GM19099 (cell line): ENCODE results near the gene WEE1.

Experiments
- POLR2A ChIP-seq: IDR thresholded peaks from 3 replicates; pipeline ENCODE4 v1.6.1; 2011; ENCODE audit warnings: low read depth; ENCODE audit not compliant: insufficient read length; ENCODE audit errors: extremely low read depth

WEE1 gene

DNA sequence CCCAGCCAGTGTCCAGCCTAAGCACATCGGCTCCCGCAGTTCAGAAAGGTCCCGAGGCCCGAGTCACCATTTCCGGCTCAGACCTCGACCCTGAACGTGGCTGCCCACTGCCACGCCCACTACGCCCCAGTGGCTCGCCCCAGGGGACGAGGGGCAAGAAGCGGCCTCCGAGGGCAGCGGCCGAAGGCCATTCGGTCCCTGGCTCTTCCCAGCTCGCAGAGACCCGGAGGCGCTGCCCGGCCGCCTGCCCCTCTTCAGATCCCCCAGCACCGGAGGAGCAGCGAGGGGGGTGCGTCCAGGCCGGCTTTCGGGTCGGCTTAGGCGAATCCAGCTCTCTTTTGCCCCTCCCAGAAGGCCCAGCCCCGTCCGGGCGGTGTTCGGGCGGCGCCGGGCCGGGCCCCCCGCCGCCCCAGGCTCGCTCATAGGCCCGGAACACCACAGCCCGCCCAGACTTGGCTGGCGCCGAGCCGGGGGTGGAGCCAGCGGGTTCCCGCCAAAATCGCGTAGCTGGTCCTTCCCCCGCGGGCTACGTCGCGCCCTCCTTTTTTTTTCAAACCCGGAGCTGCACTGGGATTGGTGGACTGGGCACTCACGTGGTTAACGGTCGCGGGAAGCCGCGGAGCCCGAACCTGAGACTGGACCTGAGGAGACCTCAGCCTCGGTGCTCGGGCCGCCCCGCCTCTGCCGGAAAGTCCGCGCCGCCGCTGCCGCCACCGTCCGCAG is at the start of gene WEE1:
WEE1 (plus strand) TSS at position 619 of the 723 bp plus-strand sequence. CDS start 264 bp downstream, outside the sequence.
- peak; percentile 65 for TF ChIP-seq POLR2A

DNA sequence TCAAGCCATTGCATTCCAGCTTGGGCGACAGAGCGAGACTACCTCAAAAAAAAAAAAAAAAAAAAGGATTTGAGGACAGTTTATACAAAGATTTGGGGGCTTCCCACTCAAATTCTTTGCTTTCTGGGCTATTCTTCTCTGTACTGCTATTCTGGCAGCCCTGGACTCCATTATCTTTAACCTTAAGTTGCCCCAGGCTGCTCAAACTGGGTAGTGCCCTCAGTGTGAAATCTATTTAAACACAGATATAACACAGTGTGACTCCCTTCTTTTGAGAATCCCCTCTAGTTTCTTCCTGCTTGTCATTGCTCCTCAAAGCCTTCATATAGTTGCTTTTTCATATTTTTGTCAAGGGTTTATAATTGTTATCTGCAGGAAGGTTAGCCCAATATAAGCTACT is 49.5 kb upstream of the WEE1 start:
- no peak for TF ChIP-seq POLR2A

- TF ChIP-seq POLR2A: no peak
Observed at GRCh38 chr11:9525116-9525515, 48.4 kb upstream of the WEE1 start.

DNA sequence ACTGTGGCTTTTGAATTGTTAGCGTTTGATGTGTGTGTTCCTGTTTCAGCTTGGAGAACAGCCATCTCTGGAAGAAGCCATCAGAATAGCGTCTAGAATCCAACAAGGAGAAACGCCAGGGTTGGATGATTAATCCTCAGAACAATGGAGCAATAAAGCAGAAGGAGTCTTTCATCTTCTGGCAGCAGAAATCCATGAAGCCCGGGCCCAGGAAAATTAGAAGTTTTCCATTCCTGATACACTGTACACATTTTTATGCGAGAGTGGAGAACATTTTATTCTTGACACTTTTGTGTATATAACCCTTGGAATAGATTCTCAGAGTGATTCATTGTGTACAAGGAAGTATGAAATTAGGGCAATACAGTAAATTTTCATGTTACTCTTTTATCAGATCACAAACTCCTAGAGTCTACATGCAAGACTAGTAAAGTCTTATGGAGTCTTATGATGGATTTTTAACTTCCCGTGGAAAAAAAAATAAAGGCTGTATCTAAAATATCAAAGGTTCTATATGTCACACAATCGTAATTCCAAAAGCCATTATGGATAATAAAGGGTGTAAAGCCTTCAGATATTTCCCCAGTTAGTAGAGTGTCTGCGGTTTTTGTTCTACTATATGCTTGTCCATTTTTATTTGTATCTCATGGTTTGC is 45.9 kb upstream of the WEE1 start:
- no peak for TF ChIP-seq POLR2A

DNA sequence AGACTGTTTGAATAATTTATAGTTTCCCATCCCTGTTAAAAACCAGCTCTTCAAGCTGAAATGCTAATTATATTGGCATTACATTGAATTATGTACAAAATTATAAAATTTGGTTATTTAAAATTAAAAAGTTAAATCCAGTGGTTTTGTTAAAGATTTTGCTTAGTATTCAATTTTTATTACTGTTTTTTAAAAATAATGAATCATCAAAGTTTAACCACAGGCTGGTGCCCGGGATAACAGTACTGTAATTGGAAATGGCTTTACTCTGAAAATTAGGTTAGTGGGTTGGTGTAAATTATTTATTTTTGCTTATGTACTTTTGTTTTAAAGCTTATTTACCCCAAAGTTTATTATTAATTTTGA is 45.4 kb upstream of the WEE1 start:
- no peak for TF ChIP-seq POLR2A

GRCh38 chr11:9528573-9529333 is 44.7 kb upstream of the WEE1 start:
- TF ChIP-seq POLR2A: no peak

GRCh38 chr11:9529334-9529650 is 44.2 kb upstream of the WEE1 start:
- no peak for TF ChIP-seq POLR2A

GRCh38 chr11:9530020-9530621 is 43.3 kb upstream of the WEE1 start:
- no peak for TF ChIP-seq POLR2A

DNA sequence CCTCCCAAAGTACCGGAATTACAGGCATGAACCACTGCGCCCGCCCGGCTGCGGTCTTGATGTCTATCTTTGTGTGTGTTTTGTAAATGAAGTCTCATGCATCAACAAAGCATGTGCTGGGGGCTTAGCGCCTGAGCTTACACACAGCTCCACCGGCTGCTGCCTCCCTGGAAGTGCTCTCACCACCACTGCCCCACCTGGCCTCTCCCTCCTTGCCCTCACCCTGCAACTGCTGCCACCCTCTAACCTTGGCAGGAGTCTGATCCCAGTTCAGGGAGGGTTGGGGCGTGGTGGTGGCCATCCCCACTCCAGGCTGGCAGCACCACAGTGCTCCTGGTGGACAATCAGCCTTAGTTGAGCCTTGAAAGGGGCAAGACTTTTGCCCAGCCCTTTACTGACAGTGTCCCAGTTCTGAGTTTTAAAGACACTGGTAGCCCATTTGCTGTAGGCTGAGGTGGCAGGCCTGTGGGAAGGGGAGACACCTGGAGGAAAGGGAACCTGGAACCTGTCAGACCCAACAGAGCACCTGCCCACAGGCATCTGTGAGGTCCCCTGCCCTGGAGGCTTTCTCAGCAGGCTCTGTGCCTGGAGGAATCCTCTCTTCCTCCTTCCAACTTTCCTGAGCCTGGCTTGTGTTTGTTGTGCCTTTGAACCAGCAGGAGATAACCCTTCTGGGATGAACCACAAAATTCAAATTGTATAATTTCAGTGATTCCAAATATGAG is 42.4 kb upstream of the WEE1 start:
- no peak for TF ChIP-seq POLR2A

DNA sequence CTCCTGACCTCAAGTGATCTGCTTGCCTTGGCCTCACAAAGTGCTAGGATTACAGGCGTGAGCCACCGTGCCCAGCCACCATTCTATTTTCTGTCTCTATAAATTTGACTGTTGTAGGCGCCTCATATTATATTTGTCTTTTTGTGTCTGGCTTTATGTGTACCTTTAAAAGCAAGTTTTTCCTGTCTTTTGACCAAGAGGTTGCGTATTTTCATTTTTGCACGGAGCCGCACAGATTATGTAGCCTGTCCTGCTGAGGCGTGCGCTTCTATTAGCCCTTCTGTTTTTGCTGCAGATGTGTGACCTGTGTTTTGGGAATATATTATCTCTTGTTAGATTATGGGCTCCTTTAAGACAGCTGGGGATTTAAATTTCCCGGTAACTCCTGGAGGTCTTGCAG is 40.4 kb upstream of the WEE1 start:
- TF ChIP-seq POLR2A: no peak

DNA sequence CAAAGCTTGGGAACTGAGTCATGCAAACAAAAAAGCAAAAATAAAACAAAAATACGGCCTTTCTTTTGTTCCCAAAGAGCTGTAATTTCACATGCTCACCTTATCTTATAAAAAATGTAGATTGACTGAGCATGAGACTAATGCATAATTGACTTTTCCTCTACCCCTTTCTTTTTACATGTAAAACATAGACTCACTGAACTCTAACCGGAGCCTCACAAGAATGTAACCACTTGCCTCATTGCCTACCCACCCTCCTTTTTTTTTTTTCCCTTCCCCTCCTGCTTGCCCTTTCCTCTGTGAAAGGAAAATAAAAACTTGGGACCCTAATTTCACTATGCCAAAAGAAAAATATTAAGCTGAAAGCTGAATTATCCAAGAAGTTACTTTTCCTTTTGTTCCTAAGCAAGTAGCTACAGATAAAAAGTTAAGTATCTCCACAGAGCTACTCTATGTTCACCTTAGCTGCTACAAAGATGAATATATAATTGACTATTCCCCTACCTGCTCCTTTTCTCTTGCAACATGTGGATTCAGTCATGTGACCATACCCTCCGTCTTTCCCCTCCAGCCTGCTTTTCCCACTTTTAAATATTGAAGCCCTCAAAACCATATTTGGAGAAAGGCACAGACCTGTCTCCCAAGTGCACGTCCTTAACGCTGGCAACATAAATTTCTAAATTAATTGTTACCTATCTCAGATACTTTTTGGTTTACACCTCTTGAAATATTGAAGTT is 39.6 kb upstream of the WEE1 start:
- no peak for TF ChIP-seq POLR2A

GRCh38 chr11:9535189-9535781 is 38.2 kb upstream of the WEE1 start:
- TF ChIP-seq POLR2A: no peak

GRCh38 chr11:9538548-9538947 is 34.9 kb upstream of the WEE1 start:
- no peak for TF ChIP-seq POLR2A

DNA sequence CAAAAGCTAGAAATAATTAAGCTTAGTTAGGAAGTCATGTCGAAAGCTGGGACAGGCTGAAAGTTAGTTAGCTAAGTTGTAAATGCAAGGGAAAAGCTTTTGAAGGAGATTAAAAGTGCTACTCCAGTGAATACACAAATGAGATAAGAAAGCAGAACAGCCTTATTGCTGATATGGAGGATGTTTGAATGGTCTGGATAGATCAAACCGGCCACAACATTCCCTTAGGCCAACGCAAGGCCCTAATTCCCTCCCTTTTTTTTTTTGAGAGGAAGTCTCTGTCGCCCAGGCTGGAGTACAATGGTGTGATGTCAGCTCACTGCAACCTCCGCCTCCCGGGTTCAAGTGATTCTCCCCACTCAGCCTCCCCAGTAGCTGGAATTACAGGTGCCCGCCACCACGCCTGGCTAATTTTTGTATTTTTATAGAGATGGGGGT is 23.3 kb upstream of the WEE1 start:
- no peak for TF ChIP-seq POLR2A

DNA sequence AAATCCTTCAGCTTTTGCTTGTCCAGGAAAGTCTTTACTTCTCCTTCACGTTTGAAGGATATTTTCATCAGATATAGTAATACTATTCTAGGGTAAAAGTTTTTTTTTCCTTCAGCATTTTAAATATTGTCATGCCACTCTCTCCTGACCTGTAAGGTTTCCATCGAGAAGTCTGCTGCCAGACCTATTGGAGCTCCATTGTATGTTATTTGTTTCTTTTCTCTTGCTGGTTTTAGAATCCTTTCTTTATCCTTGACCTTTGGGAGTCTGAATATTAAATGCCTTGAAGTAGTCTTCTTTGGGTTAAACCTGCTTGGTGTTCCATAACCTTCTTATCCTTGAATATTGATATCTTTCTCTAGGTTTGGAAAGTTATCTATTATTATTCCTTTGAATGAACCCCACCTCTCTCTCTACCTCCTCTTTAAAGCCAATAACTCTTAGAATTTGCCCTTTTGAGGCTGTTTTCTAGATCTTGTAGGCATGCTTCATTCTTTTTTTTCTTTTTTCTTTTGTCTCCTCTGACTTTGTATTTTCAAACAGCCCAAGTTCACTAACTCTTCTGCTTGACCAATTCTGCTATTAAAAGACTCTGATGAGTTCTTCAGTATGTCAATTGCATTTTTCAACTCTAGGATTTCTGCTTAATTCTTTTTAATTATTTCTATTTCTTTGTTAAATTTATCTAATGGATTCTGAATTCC is 12.0 kb upstream of the WEE1 start:
- TF ChIP-seq POLR2A: no peak
